HG03108 (cell line): Measurements from ENCODE around the gene KLHL24.
"Not testable (repeated sequence)": the region's sequence is repeated elsewhere in the genome, so short reads cannot be mapped to it uniquely, and the experiment has no call there.

Experiments used
- ATAC-seq: cut with Tn5 transposase; IDR thresholded peaks from one replicate; pipeline ENCODE4 v1.9.1; 2021; ENCODE audit warnings: moderate library complexity; ENCODE audit not compliant: unreplicated experiment

KLHL24 gene

GRCh38 chr3:183695569-183696364 lies 60.3 kb downstream of the KLHL24 start:
- no peak for ATAC-seq

GRCh38 chr3:183697123-183697609 lies 61.7 kb downstream of the KLHL24 start:
- no peak for ATAC-seq

DNA sequence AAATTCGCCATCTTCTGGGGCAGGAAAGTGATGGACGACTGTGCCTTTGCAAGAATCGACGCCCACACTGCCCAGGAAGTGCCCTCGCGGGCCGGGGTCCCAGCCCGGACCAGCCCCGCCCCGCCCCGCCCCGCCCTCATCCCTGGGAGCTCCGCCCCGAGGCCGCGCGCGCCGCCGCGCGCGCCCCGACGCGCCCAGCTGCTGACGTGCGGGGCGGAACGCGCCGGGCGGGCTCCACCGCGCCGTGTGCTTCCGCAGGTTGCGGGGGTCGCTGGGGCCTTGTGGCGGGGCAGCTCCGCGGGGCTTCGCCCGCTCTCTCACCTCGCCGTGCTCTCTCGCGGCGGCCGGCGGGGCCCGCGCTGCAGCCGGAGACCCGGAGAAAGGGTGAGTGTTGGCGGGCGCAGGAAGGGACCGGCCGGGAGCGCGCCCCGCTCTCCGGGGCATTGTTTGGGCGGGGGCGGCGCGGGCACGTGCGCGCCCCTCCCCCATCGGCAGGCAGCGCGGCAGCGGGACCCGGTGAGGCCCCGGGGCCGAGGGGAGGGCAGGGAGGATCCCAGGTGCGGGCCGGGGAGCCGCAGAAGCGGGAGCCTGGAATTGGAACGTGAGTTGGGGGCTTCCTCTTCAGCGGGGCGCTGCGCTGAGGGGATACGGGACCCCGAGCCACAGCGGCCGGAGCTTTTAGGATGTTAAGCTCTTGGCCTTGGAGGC lies 62.3 kb downstream of the KLHL24 start, which contains the start of gene YEATS2:
Gene YEATS2 (plus strand): TSS at position 188 of the 708 bp plus-strand sequence. CDS start 17,366 bp downstream, outside the sequence.
- ATAC-seq: peak; percentile 69

GRCh38 chr3:183698318-183698751 lies 62.9 kb downstream of the KLHL24 start:
- peak; percentile 17 for ATAC-seq

- ATAC-seq: no peak
These were observed 63.3 kb downstream of the KLHL24 start for GRCh38 chr3:183698756-183699155.

- ATAC-seq: no peak
These were observed 64.0 kb downstream of the KLHL24 start for GRCh38 chr3:183699238-183699947.

GRCh38 chr3:183701744-183702143 lies 66.3 kb downstream of the KLHL24 start:
- ATAC-seq: no peak

DNA sequence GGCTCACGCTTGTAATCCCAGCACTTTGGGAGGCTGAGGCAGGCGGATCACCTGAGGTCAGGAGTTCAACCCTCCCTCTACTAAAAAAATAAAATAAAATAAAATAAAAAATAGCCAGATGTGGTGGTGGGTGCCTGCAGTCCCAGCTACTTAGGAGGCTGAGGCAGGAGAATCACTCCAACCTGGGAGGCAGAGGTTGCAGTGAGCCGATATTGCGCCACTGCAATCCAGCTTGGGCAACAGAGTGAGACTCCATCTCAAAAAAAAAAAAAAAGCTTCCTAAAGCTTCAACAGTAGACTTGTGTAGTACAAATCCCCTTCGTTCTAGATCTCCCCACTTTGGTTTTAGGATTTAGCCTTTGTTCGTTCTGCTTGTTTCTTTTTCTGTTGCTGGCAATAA lies 68.5 kb downstream of the KLHL24 start:
- ATAC-seq: not testable (repeated sequence)

DNA sequence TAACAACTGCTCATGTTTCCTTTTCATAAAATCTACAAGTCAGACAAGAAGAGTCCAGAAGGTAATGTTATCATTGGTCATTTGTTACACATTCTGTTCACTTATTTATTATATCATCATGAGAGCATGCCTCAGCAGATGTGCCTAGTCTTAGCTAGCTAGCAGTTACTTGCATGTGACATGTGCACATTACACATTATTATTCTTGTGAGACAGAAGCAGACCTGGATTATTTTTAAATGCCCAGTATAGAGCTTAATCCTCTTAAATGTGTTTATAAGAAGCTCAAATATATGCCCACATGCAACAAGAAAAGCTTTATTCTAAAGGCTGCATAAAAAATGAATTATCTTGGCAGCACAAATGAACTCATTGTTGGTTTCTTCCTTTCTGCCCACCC lies 74.8 kb downstream of the KLHL24 start:
- no peak for ATAC-seq

GRCh38 chr3:183711516-183711915 lies 76.1 kb downstream of the KLHL24 start:
- ATAC-seq: no peak

DNA sequence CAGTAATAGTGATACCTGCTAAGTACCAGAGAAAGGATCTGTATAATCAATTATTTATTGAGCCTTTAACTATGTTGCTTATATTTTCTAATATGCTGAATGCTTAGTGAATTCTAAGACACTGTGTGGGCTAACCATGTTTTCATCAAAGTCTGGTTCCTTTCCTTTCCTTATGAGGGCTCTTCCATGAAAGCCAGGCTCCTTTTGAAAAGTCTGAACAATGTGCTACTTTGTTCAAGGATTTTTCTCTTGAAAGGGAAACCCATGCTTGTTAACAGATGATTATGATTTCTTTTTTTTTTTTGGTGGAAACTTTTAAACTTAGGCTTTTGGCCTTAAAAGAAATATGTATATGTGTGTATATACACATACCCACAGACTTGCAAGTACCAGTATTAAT lies 79.2 kb downstream of the KLHL24 start:
- ATAC-seq: no peak

DNA sequence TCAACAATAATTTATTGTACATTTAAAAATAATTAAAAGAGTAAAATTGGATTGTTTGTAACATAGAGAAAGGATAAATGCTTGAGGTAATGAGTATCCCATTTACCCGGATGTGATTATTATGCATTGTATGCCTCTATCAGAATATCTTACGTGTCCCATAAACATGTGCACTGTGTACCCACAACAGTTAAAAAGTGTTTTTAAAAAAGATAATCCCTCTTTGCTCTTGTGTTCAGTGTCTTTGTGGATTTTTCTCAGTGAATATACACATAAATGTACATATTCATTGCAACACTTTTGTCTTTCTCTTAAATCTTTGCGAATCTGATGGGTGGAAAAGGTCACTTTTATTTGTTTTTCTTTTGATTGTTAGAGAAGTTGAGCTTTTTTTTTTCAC lies 82.6 kb downstream of the KLHL24 start:
- ATAC-seq: no peak

DNA sequence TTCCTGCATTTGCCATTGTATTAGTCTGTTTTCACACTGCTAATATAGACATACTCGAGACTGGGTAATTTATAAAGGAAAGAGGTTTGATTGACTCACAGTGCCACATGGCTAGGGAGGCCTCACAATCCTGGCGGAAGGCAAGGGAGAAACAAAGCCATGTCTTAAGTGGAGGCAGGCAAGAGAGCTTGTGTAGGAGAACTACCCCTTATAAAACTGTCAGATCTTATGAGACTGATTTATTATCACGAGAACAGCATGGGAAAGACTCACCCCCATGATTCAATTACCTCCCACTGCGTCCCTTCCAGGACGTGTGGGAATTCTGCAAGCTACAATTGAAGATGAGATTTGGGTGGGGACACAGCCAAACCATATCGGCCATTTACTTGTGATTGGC lies 90.0 kb downstream of the KLHL24 start:
- ATAC-seq: no peak

- no peak for ATAC-seq
These were observed 92.8 kb downstream of the KLHL24 start for GRCh38 chr3:183728204-183728603.

DNA sequence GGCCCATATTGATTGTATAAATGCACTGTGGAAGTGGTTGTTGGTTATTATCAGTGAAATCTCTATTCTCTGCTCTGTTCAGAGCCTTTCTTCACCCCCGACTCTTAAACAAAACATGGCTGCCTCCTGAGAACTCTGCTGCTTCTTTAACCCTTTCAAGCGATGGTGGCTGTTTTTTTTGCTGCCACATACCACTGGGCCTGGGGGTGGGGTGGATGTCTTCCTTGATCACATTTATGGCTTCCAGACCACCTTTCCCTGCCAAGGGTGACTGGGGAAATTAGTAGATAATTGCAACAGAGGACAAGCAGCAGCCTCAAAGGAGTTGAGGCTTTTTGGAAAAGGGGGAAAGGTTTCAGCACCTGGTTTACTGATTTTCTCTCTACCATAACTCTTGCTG lies 94.9 kb downstream of the KLHL24 start:
- no peak for ATAC-seq

DNA sequence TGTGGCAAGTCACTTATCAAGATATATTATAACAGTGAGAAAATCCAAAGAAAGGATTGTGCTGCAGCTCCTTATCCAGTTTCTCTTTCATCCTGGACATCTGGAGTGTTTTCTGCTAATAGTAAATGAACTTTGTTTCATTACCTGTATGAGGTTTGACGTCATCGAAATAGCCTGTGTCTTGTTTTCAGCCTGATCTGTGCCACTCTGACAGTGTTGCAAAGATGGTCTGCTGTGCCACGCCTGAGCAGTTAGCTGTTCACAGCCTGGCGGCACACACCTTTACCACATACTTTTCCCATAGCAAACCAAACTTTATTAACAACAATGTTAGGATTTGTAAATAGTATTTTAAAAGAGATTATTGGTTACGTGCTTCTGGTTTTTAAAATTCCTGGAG lies 96.2 kb downstream of the KLHL24 start:
- no peak for ATAC-seq

GRCh38 chr3:183733553-183733952 lies 98.1 kb downstream of the KLHL24 start:
- ATAC-seq: no peak
